DOHH2 (cell line): ENCODE results near the gene LIF.

ENCODE experiments used
- CTCF ChIP-seq: fragments of 200-600 bp; sonication (generic); IDR thresholded peaks from one replicate; pipeline ENCODE4 v1.5.1; 2014; ENCODE audit warnings: antibody characterized with exemption, mild to moderate bottlenecking, low read depth, low read length; ENCODE audit not compliant: poor library complexity, severe bottlenecking
- EZH2phosphoT487 ChIP-seq: fragments of 200-600 bp; sonication (generic); IDR thresholded peaks from 2 replicates; pipeline ENCODE4 v1.6.1; 2017; ENCODE audit warnings: borderline replicate concordance, mild to moderate bottlenecking, antibody characterized with exemption, low read length, moderate library complexity, mixed read lengths

GRCh38 chr22:30238136-30238535 lies 8.4 kb downstream of the LIF start:
- no peak for TF ChIP-seq CTCF
- no peak for TF ChIP-seq EZH2phosphoT487
